Measurements from ENCODE around the gene CFAP20DC.

DNA sequence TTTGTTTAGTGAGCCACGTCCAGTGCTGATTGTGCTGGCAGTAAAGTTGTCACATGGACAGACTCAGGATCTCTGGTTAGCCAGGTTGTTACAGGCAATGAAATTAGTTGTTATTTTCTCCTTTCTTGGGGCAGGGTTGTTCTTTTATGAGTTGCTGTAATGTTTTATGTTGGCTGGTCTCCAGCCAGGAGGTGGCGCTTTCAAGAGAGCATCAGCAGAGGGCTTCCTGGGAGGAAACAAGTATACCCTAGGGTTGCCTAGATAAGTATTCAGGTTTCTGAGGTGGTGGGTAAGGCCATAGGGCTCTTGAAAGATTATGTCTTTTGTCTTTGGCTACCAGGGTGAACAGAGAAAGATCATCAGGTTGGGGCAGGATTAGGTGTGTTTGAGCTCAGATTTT, 14.5 kb upstream of the CFAP20DC start:
- TF ChIP-seq, protein P1, sequence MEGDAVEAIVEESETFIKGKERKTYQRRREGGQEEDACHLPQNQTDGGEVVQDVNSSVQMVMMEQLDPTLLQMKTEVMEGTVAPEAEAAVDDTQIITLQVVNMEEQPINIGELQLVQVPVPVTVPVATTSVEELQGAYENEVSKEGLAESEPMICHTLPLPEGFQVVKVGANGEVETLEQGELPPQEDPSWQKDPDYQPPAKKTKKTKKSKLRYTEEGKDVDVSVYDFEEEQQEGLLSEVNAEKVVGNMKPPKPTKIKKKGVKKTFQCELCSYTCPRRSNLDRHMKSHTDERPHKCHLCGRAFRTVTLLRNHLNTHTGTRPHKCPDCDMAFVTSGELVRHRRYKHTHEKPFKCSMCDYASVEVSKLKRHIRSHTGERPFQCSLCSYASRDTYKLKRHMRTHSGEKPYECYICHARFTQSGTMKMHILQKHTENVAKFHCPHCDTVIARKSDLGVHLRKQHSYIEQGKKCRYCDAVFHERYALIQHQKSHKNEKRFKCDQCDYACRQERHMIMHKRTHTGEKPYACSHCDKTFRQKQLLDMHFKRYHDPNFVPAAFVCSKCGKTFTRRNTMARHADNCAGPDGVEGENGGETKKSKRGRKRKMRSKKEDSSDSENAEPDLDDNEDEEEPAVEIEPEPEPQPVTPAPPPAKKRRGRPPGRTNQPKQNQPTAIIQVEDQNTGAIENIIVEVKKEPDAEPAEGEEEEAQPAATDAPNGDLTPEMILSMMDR (tag by site-specific recombination; IDR thresholded peaks at IDR 0.05): no peak
- TF ChIP-seq, protein P2, sequence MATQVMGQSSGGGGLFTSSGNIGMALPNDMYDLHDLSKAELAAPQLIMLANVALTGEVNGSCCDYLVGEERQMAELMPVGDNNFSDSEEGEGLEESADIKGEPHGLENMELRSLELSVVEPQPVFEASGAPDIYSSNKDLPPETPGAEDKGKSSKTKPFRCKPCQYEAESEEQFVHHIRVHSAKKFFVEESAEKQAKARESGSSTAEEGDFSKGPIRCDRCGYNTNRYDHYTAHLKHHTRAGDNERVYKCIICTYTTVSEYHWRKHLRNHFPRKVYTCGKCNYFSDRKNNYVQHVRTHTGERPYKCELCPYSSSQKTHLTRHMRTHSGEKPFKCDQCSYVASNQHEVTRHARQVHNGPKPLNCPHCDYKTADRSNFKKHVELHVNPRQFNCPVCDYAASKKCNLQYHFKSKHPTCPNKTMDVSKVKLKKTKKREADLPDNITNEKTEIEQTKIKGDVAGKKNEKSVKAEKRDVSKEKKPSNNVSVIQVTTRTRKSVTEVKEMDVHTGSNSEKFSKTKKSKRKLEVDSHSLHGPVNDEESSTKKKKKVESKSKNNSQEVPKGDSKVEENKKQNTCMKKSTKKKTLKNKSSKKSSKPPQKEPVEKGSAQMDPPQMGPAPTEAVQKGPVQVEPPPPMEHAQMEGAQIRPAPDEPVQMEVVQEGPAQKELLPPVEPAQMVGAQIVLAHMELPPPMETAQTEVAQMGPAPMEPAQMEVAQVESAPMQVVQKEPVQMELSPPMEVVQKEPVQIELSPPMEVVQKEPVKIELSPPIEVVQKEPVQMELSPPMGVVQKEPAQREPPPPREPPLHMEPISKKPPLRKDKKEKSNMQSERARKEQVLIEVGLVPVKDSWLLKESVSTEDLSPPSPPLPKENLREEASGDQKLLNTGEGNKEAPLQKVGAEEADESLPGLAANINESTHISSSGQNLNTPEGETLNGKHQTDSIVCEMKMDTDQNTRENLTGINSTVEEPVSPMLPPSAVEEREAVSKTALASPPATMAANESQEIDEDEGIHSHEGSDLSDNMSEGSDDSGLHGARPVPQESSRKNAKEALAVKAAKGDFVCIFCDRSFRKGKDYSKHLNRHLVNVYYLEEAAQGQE (tag by site-specific recombination; IDR thresholded peaks at IDR 0.05): no peak
- TF ChIP-seq, protein P3, sequence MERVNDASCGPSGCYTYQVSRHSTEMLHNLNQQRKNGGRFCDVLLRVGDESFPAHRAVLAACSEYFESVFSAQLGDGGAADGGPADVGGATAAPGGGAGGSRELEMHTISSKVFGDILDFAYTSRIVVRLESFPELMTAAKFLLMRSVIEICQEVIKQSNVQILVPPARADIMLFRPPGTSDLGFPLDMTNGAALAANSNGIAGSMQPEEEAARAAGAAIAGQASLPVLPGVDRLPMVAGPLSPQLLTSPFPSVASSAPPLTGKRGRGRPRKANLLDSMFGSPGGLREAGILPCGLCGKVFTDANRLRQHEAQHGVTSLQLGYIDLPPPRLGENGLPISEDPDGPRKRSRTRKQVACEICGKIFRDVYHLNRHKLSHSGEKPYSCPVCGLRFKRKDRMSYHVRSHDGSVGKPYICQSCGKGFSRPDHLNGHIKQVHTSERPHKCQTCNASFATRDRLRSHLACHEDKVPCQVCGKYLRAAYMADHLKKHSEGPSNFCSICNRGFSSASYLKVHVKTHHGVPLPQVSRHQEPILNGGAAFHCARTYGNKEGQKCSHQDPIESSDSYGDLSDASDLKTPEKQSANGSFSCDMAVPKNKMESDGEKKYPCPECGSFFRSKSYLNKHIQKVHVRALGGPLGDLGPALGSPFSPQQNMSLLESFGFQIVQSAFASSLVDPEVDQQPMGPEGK (tag by site-specific recombination; IDR thresholded peaks at IDR 0.05): no peak
- TF ChIP-seq ZNF274 (IDR thresholded peaks at IDR 0.05; ENCODE audit: low read length) (no peak), ZNF274 (tag by site-specific recombination; IDR thresholded peaks at IDR 0.05; ENCODE audit: borderline replicate concordance) (no peak), ZNF311 (tag by site-specific recombination; IDR thresholded peaks at IDR 0.05; ENCODE audit: borderline replicate concordance) (no peak), ZNF138 (tag by site-specific recombination; IDR thresholded peaks at IDR 0.05; ENCODE audit: borderline replicate concordance) (no peak), ZBTB21 (tag by site-specific recombination; IDR thresholded peaks at IDR 0.05) (no peak), MEIS1 (CRISPR knock-in tag; IDR thresholded peaks at IDR 0.05; ENCODE audit: borderline replicate concordance) (no peak), ZNF114 (tag by site-specific recombination; IDR thresholded peaks at IDR 0.05) (no peak), YY2 (tag by site-specific recombination; IDR thresholded peaks at IDR 0.05) (no peak), ZFP69B (tag by site-specific recombination; IDR thresholded peaks at IDR 0.05) (no peak), ZNF791 (tag by site-specific recombination; IDR thresholded peaks at IDR 0.05) (no peak)
- TF ChIP-seq, protein P4, sequence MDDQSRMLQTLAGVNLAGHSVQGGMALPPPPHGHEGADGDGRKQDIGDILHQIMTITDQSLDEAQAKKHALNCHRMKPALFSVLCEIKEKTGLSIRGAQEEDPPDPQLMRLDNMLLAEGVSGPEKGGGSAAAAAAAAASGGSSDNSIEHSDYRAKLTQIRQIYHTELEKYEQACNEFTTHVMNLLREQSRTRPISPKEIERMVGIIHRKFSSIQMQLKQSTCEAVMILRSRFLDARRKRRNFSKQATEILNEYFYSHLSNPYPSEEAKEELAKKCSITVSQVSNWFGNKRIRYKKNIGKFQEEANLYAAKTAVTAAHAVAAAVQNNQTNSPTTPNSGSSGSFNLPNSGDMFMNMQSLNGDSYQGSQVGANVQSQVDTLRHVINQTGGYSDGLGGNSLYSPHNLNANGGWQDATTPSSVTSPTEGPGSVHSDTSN (CRISPR knock-in tag; IDR thresholded peaks at IDR 0.05): no peak

All from HEK293 (cell line).